ENCODE data around the gene NIP7. TPM values are rescaled to one million over a fixed set of nuclear protein-coding genes. Genes with fewer than 3 reads are reported as not detected.

Gene NIP7
- total RNA-seq, 1 experiment from 2014 or later, result 25.4 TPM

DNA sequence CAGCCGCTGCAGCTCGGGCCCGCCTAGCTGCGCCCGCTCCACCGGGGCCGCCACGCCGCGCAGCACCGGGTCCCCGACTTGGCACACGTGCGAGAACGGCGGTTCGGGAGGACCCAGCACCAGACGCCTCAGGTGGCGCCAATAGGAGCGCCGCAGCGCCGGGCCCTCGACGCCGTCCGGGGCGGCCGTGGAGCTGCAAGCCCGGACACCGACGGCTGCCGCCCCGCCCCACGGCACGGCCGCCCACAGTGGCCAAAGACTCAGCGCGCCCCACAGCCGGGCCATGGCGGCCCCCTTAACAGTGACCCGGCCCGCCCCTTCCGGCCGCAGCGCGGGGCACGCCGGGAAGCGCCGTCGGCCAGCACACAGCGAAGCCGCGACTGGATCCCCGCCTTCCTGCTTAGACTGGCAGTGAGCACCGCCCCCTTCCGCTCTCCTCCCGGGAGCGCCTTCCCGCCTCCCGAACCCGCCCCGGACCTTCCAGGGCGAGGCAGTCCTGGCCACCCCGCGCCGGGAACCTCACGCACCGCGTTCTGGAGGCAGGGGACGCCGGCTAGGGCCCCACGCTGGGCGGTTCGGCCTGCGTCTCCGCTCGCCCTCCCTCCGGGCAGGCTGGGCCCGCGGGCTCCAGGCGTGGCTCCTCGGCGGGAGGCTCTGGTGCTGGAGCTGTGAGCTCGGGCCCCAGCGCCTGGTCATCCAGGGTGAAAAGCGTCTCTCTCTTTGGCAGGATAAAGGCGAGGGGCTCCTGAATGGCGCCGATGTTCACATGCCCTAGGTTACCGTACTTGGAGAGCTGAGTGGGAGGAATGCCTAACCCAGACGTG lies 9.1 kb upstream of the NIP7 start, which contains the start of gene PDF:
Gene PDF, minus strand, starts transcription at position 303 of the 824 bp plus-strand sequence. Its CDS starts 18 bp downstream, at position 285.
- TF ChIP-seq EZH2phosphoT487 (IDR thresholded peaks at IDR 0.05; ENCODE audit: borderline replicate concordance, low read length) (no peak), EZH2 (IDR thresholded peaks at IDR 0.05; ENCODE audit: low read length, unreplicated experiment) (no peak)
- TF ChIP-seq, protein P1, sequence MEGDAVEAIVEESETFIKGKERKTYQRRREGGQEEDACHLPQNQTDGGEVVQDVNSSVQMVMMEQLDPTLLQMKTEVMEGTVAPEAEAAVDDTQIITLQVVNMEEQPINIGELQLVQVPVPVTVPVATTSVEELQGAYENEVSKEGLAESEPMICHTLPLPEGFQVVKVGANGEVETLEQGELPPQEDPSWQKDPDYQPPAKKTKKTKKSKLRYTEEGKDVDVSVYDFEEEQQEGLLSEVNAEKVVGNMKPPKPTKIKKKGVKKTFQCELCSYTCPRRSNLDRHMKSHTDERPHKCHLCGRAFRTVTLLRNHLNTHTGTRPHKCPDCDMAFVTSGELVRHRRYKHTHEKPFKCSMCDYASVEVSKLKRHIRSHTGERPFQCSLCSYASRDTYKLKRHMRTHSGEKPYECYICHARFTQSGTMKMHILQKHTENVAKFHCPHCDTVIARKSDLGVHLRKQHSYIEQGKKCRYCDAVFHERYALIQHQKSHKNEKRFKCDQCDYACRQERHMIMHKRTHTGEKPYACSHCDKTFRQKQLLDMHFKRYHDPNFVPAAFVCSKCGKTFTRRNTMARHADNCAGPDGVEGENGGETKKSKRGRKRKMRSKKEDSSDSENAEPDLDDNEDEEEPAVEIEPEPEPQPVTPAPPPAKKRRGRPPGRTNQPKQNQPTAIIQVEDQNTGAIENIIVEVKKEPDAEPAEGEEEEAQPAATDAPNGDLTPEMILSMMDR (conservative IDR thresholded peaks at IDR 0.05; ENCODE audit: low read depth, low read length), result no peak
- H4K20me1 ChIP-seq (ENCODE audit: low read length), result peaks cover 10% of the 10 kb centered on the region
- ChIA-PET POLR2A (ENCODE audit: unreplicated experiment) (interaction anchor here (0.6 kb wide), 1 partner anchor 1050 kb away, joined by 7 read pairs; no protein-coding TSS in a partner anchor), CTCF (no interaction called here)
- H3K79me2 ChIP-seq (ENCODE audit: low read length), result peaks cover 45% of the 10 kb centered on the region
- no peaks in the 10 kb centered on the region for H3F3A ChIP-seq (ENCODE audit: low read length, unreplicated experiment)
- peaks cover 26% of the 10 kb centered on the region for H3K36me3 ChIP-seq (ENCODE audit: low read depth, low read length)
- H3K4me2 ChIP-seq (ENCODE audit: low read length), result peak within 1 kb of the TSS; percentile 96
- no peaks in the 10 kb centered on the region for H3K9me2 ChIP-seq (replicated peaks; ENCODE audit: low read length)
- H3K9ac ChIP-seq (ENCODE audit: low read length), result peak within 1 kb of the TSS; percentile 86
- peak within 1 kb of the TSS; percentile 80 for H3K4me3 ChIP-seq (ENCODE audit: low read length)
- peak within 1 kb of the TSS; percentile 69 for H3K27ac ChIP-seq (ENCODE audit: low read length)
- no TSS peak for BruUV-seq (replicated peaks)
- peak within 1 kb of the TSS; percentile 66 for H2AFZ ChIP-seq (ENCODE audit: low read length)
- DNase-seq (peak; percentile 90), ATAC-seq (peak; percentile 85)
- H3K27me3 ChIP-seq (ENCODE audit: low read length), result no peaks in the 10 kb centered on the region
- H3K4me1 ChIP-seq (ENCODE audit: insufficient read depth, low read length), result peaks cover 21% of the 10 kb centered on the region
- intact Hi-C loops (cut with micrococcal nuclease), result no loop called here
- H3K9me3 ChIP-seq (ENCODE audit: low read length), result no peaks in the 10 kb centered on the region

GRCh38 chr16:69334696-69335095 lies 4.9 kb upstream of the NIP7 start:
- POLR2A ChIA-PET (ENCODE audit: unreplicated experiment), result no interaction called here
- intact Hi-C loops (cut with micrococcal nuclease), result no loop called here
- BruUV-seq (replicated peaks), result no TSS peak
- CTCF ChIA-PET, result no interaction called here
- Histone ChIP-seq H3K27me3 (ENCODE audit: low read length) (no peaks in the 10 kb centered on the region), H3K4me1 (ENCODE audit: insufficient read depth, low read length) (peaks cover 10% of the 10 kb centered on the region; the same call in 1 of the 2 replicates), H3K9ac (ENCODE audit: low read length) (no peak overlapping the region), H3F3A (ENCODE audit: low read length, unreplicated experiment) (no peaks in the 10 kb centered on the region), H4K20me1 (ENCODE audit: low read length) (no peaks in the 10 kb centered on the region), H3K36me3 (ENCODE audit: low read depth, low read length) (peaks cover 18% of the 10 kb centered on the region), H3K27ac (ENCODE audit: low read length) (no peak overlapping the region), H3K9me2 (replicated peaks; ENCODE audit: low read length) (no peaks in the 10 kb centered on the region), H3K9me3 (ENCODE audit: low read length) (no peaks in the 10 kb centered on the region), H3K4me2 (ENCODE audit: low read length) (no peak overlapping the region), H3K79me2 (ENCODE audit: low read length) (peaks cover 29% of the 10 kb centered on the region), H2AFZ (ENCODE audit: low read length) (no peak overlapping the region), H3K4me3 (ENCODE audit: low read length) (no peak overlapping the region)
- no peak for ATAC-seq
- no peak for TF ChIP-seq EZH2 (IDR thresholded peaks at IDR 0.05; ENCODE audit: low read length, unreplicated experiment)
- TF ChIP-seq, protein P1 (conservative IDR thresholded peaks at IDR 0.05; ENCODE audit: low read depth, low read length), result no peak
- no peak for TF ChIP-seq EZH2phosphoT487 (IDR thresholded peaks at IDR 0.05; ENCODE audit: borderline replicate concordance, low read length)
- no peak for DNase-seq
